HFF-Myc (cell line): ENCODE measurements around the gene LONP2.

Experiments used
- DNase-seq: peaks from one replicate; pipeline ENCODE4 v3.0.0-alpha.2; 2011; ENCODE audit warnings: low read depth; ENCODE audit errors: extremely low read depth
- H3K4me3 ChIP-seq: replicated peaks from 2 replicates; pipeline ENCODE4 v1.5.1; 2011; ENCODE audit warnings: low read depth, mild to moderate bottlenecking, control low read depth, low read length
- CTCF ChIP-seq: IDR thresholded peaks from 2 replicates; pipeline ENCODE4 v1.5.1; 2012; ENCODE audit warnings: mild to moderate bottlenecking, low read depth, low read length, control low read depth; ENCODE audit errors: missing control alignments

LONP2 gene

GRCh38 chr16:48284772-48285409 lies 40.8 kb downstream of the LONP2 start:
- no peak for DNase-seq
- no peak for TF ChIP-seq CTCF
- H3K4me3 ChIP-seq: no peak overlapping the region

- DNase-seq: no peak
- H3K4me3 ChIP-seq: no peak overlapping the region
- TF ChIP-seq CTCF: no peak
These were observed 43.1 kb downstream of the LONP2 start for GRCh38 chr16:48287239-48287638.

GRCh38 chr16:48291303-48291702 lies 47.2 kb downstream of the LONP2 start:
- no peak for TF ChIP-seq CTCF
- no peak for DNase-seq
- no peak overlapping the region for H3K4me3 ChIP-seq

GRCh38 chr16:48291754-48292153 lies 47.7 kb downstream of the LONP2 start:
- TF ChIP-seq CTCF: no peak
- no peak for DNase-seq
- H3K4me3 ChIP-seq: no peak overlapping the region

GRCh38 chr16:48292452-48292851 lies 48.4 kb downstream of the LONP2 start:
- DNase-seq: no peak
- no peak for TF ChIP-seq CTCF
- H3K4me3 ChIP-seq: no peak overlapping the region

- no peak for TF ChIP-seq CTCF
- DNase-seq: no peak
These were observed 50.6 kb downstream of the LONP2 start for GRCh38 chr16:48294724-48295123.

GRCh38 chr16:48295488-48296281 lies 51.6 kb downstream of the LONP2 start:
- DNase-seq: no peak
- no peak overlapping the region for H3K4me3 ChIP-seq
- TF ChIP-seq CTCF: no peak

More at GRCh38 chr16:48294724-48295123, 50.6 kb downstream of the LONP2 start:
- no peak overlapping the region for H3K4me3 ChIP-seq
